K562 (cell line): Measurements from ENCODE around the gene PPP1R12B. TPM values are rescaled to one million over a fixed set of nuclear protein-coding genes. Genes with fewer than 3 reads are reported as not detected.

Experiments
- ATAC-seq: fragments of 200-7000 bp; cut with Tn5 transposase; 3 replicates; pipeline ENCODE4 v1.9.1; 2020; ENCODE audit warnings: moderate library complexity
- BruUV-seq: library from RNA; stranded (reverse); fragments of 400-500 nt; replicated peaks from 2 replicates; lab custom pipeline; 2021; lab: Mats Ljungman, UMichigan
- CTCF ChIA-PET: fragments of 300-600 bp; formaldehyde crosslinking; extraction: SDS; loops from one replicate; lab custom pipeline; 2021; ENCODE audit warnings: low intra/inter-chr PET ratio; lab: Yijun Ruan, JAX
- POLR2A ChIA-PET: fragments of 300-600, 350-650 bp; sonication (Branson Sonifier 250); formaldehyde crosslinking; extraction: SDS; loops from one replicate; lab custom pipeline; 2021; ENCODE audit warnings: antibody characterized with exemption, inconsistent platforms; lab: Yijun Ruan, JAX
- DNase-seq, 4 experiments: peaks; one replicate each; pipeline versions ENCODE4 v3.0.0 to v3.0.0-alpha.2; 2011 to 2018; ENCODE audit warnings: low spot score in 3 of 4, mixed read lengths in 3 of 4; ENCODE audit errors: extremely low read depth in 1 of 4
- FAIRE-seq: peaks from 2 replicates; lab custom pipeline; 2011; peaks lifted over from hg19 to GRCh38; lab: Jason Lieb, UNC
- H2AFZ ChIP-seq: 2 replicates; pipeline ENCODE4 v1.6.0; 2011; ENCODE audit warnings: low read depth, low read length, control low read depth, inconsistent platforms
- H3K27ac ChIP-seq: fragments of 200-600 bp; 3 replicates; pipeline ENCODE4 v1.8.0; 2011; ENCODE audit warnings: low read depth, mild to moderate bottlenecking, control low read depth, inconsistent platforms, low read length, moderate library complexity, mixed read lengths; ENCODE audit errors: extremely low read depth
- H3K27me3 ChIP-seq, 2 experiments: fragments of 300-600 bp in 1 of 2; 2 replicates in 1 of 2; 3 replicates in 1 of 2; pipeline versions ENCODE4 v1.6.0 to v1.8.0; 2011; ENCODE audit warnings: inconsistent platforms in 2 of 2, low read length in 2 of 2, mild to moderate bottlenecking in 1 of 2, mixed read lengths in 1 of 2, moderate library complexity in 1 of 2; ENCODE audit not compliant: control insufficient read depth in 2 of 2, insufficient read depth in 2 of 2
- H3K36me3 ChIP-seq: fragments of 300-600 bp; 3 replicates; pipeline ENCODE4 v1.8.0; 2011; ENCODE audit warnings: mild to moderate bottlenecking, low read length, inconsistent platforms; ENCODE audit not compliant: control insufficient read depth, insufficient read depth
- H3K4me1 ChIP-seq, 2 experiments: fragments of 200-600 bp in 1 of 2; replicated peaks in 1 of 2; 2 replicates in 1 of 2; 3 replicates in 1 of 2; pipeline versions ENCODE4 v1.5.1 to v1.8.0; 2011; ENCODE audit warnings: inconsistent platforms in 2 of 2, low read length in 2 of 2, mild to moderate bottlenecking in 1 of 2, mixed read lengths in 1 of 2, moderate library complexity in 1 of 2; ENCODE audit not compliant: control insufficient read depth in 2 of 2, insufficient read depth in 2 of 2
- H3K4me2 ChIP-seq: 2 replicates; pipeline ENCODE4 v1.6.1; 2011; ENCODE audit warnings: low read length, control low read depth, inconsistent platforms, mixed read lengths; ENCODE audit not compliant: insufficient read depth
- H3K4me3 ChIP-seq: fragments of 200-600 bp; sonication (generic), shearing (Covaris generic); 2 replicates; pipeline ENCODE4 v1.5.1; 2016; ENCODE audit warnings: control low read depth, inconsistent platforms
- H3K79me2 ChIP-seq: fragments of 200-600 bp; 3 replicates; pipeline ENCODE4 v1.8.0; 2011; ENCODE audit warnings: low read length, inconsistent platforms; ENCODE audit not compliant: control insufficient read depth, insufficient read depth
- H3K9ac ChIP-seq, 2 experiments: 2 replicates each; pipeline versions ENCODE4 v1.6.0 to v1.6.1; 2011; ENCODE audit warnings: low read depth in 2 of 2, low read length in 2 of 2, control low read depth in 1 of 2, inconsistent platforms in 1 of 2, mild to moderate bottlenecking in 1 of 2, mixed read lengths in 1 of 2; ENCODE audit not compliant: insufficient read depth in 1 of 2
- H3K9me1 ChIP-seq: one replicate; pipeline ENCODE4 v1.6.0; 2011; ENCODE audit warnings: inconsistent platforms, mild to moderate bottlenecking, low read length, moderate library complexity; ENCODE audit not compliant: control insufficient read depth, insufficient read depth
- H3K9me3 ChIP-seq: replicated peaks from 2 replicates; pipeline ENCODE4 v1.5.1; 2011; ENCODE audit warnings: low read depth, low read length, inconsistent platforms; ENCODE audit not compliant: control insufficient read depth, insufficient read depth
- H4K20me1 ChIP-seq: replicated peaks from 2 replicates; pipeline ENCODE4 v1.6.1; 2011; ENCODE audit warnings: low read length, inconsistent platforms, mixed read lengths; ENCODE audit not compliant: control insufficient read depth, insufficient read depth
- ELF4 ChIP-seq: fragments of 450-650 bp; formaldehyde crosslinking; IDR thresholded peaks from 2 replicates; pipeline ENCODE4 v1.4.0; 2022; ENCODE audit warnings: missing genetic modification characterization
- ERF ChIP-seq: fragments of 450-650 bp; formaldehyde crosslinking; IDR thresholded peaks from 2 replicates; pipeline ENCODE4 v1.4.0; 2020; ENCODE audit warnings: mild to moderate bottlenecking, mixed read lengths
- HMBOX1 ChIP-seq: sonication (generic); IDR thresholded peaks from 2 replicates; pipeline ENCODE4 v1.6.1; 2016
- PTBP1 ChIP-seq: fragments of 200-400 bp; formaldehyde crosslinking; IDR thresholded peaks from 2 replicates; pipeline ENCODE4 v1.6.1; 2017; ENCODE audit warnings: low read depth, low read length
- U2AF1 ChIP-seq: fragments of 200-400 bp; formaldehyde crosslinking; optimal IDR thresholded peaks from 2 replicates; pipeline ENCODE3; 2017; ENCODE audit warnings: mild to moderate bottlenecking, low read depth, low read length, moderate library complexity
- ZNF507 ChIP-seq: conservative IDR thresholded peaks from 2 replicates; pipeline ENCODE4 v1.6.1; 2017; ENCODE audit warnings: missing genetic modification characterization, missing compliant biosample characterization
- ZNF668 ChIP-seq: fragments of 250-450 bp; sonication (Bioruptor Pico); IDR thresholded peaks from 2 replicates; pipeline ENCODE4 v1.8.0; 2022; ENCODE audit warnings: mild to moderate bottlenecking, inconsistent platforms
- whole genome bisulfite sequencing: fragments of 100-300 bp; shearing (Covaris generic); methylation state at CpG from one replicate; pipeline ENCODE4 v1.1.6; 2016; ENCODE audit warnings: low coverage, mixed read lengths; ENCODE audit not compliant: insufficient coverage; ENCODE audit errors: missing lambda C conversion rate; 5-methylcytosine and 5-hydroxymethylcytosine counted together
- in situ Hi-C: fragments of 300-500 bp; cut with MboI; formaldehyde crosslinking; loops from 4 replicates; pipeline ENCODE4 v1.15.0; 2018; ENCODE audit warnings: inconsistent platforms, mixed read lengths
- intact Hi-C: fragments of 100-400 bp; cut with micrococcal nuclease; formaldehyde crosslinking; loops from 2 replicates; pipeline ENCODE4 v1.14.2; 2022
- polyA plus RNA-seq, 8 experiments: library from polyadenylated mRNA; depleted of rRNA in 4 of 8; stranded (reverse) in 5 of 8; unstranded in 3 of 8; fragments of >200 nt; fragmentation: Nextera tagmentation in 2 of 8; fragmentation: Illumina TruSeq in 1 of 8; extraction: Ambion mirVana in 2 of 8; extraction: Trizol in 1 of 8; gene quantifications; 2 replicates each; pipeline versions ENCODE4 v1.2.1 to v1.2.3, GENCODE V29; 2011 to 2014; ENCODE audit warnings: inconsistent platforms in 1 of 8, missing spikeins in 1 of 8
- total RNA-seq, 7 experiments: library from RNA; depleted of rRNA in 6 of 7; stranded (reverse); fragments of >200 nt in 6 of 7; fragmentation: Illumina TruSeq in 2 of 7; extraction: Trizol in 2 of 7; gene quantifications; 2 replicates each; pipeline versions ENCODE4 v1.2.1 to v1.2.3, GENCODE V29; 2011 to 2021; ENCODE audit warnings: low replicate concordance in 1 of 7

PPP1R12B gene
- total and polyA plus RNA-seq, 9 of the 15 experiments (the other 6 are each of a cell fraction or from before 2014, with no cell fraction given) = 0.73 to 16.9 (median 13.6) TPM

- no peak for ATAC-seq
- no peak overlapping the region for H3K9ac ChIP-seq
- H4K20me1 ChIP-seq = no peaks in the 10 kb centered on the region
- DNase-seq = no peak
- TF ChIP-seq HMBOX1 (0 out of 2 replicates have a peak, but pooled peaks have one; percentile 22), ZNF668 (CRISPR knock-in tag) (no peak), ELF4 (no peak), PTBP1 (no peak), U2AF1 (no peak), ZNF507 (tag) (no peak), ERF (no peak)
- in situ Hi-C loops (loop anchor here (5.0 kb wide), 1 partner anchor 58 kb away; no protein-coding TSS in a partner anchor), intact Hi-C loops (no loop called here)
- H3K9me1 ChIP-seq = no peaks in the 10 kb centered on the region
- H3K27me3 ChIP-seq = no peaks in the 10 kb centered on the region
- no peak overlapping the region for H3K27ac ChIP-seq
- no peaks in the 10 kb centered on the region for H3K4me1 ChIP-seq
- CTCF ChIA-PET = no interaction called here
- H3K79me2 ChIP-seq = no peaks in the 10 kb centered on the region
- peaks cover 45% of the 10 kb centered on the region; the same call in 2 of the 3 replicates for H3K36me3 ChIP-seq
- H2AFZ ChIP-seq = no peak overlapping the region
- WGBS = 76% methylated on average over 2 of the region's 2 CpGs
- POLR2A ChIA-PET = interaction anchor here (1.1 kb wide), 1 partner anchor 11 kb away, joined by 3 read pairs; no protein-coding TSS in a partner anchor
- BruUV-seq = no TSS peak
- no peak for FAIRE-seq
- no peak overlapping the region for H3K4me2 ChIP-seq
- no peak overlapping the region for H3K4me3 ChIP-seq
- H3K9me3 ChIP-seq = no peaks in the 10 kb centered on the region
These were observed 216.5 kb downstream of the PPP1R12B start for GRCh38 chr1:202564958-202565495.
